ENCODE results near the gene SCP2. TPM values are rescaled to one million over a fixed set of nuclear protein-coding genes. Genes with fewer than 3 reads are reported as not detected.

The SCP2 gene
- polyA plus RNA-seq, 1 of the 3 experiments (the other 2 are of a cell fraction) = 49.5 TPM

DNA sequence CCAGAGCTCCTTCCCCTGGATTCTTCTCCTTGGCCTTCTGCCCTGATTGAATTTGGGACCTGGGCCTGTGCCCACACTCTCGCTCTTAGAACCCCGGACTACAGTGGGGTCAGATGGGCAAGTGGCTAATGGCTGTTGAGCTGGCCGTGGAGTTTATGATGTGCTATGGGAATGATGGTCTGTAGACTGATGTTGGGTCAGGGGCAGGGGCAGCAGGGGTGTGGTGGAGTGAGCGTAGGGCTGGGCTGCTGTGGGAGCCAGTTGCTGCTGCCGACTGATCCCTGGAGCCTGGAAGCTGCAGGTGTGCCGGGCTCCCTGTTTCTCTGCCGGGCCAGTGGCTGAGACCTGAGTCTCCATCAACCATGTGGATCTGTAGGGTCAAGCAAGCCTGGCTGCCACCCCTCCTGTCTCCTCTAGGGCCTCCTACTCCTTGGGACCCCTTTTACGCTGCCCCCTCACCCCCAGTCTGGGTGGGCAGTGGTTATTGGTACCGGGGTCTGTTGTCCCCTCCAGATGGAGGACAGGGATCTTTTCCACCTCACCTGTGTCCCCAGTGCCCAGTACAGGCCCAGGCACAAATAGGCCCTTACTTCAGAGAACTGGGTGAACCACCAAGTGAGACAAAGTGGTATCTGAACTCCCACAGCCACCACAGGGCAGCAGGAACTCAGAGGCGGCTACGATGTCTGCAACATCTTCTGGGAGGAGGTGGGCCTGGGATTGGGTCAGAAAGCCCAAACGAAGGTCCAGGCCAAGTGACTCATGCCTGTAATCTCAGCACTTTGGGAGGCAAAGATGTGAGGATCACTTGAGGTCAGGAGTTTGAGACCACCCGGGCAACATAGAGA, 140.0 kb downstream of the SCP2 start:
- Histone ChIP-seq H3K9me2 (no peaks in the 10 kb centered on the region), H3K27ac (ENCODE audit: low read depth in 2 of 2, low read length in 1 of 2) (no peak overlapping the region), H3K4me3 (ENCODE audit: low read depth in 2 of 2, low read length in 1 of 2) (no peak overlapping the region), H3K9me3 (no peaks in the 10 kb centered on the region), H3K9ac (no peak overlapping the region), H4K20me1 (ENCODE audit: insufficient read depth) (no peaks in the 10 kb centered on the region), H2AFZ (ENCODE audit: low read depth) (no peak overlapping the region), H3K4me2 (no peak overlapping the region), H3F3A (replicated peaks; ENCODE audit: insufficient read depth) (no peaks in the 10 kb centered on the region), H3K36me3 (replicated peaks in 1 of 2; ENCODE audit: control insufficient read depth in 1 of 2, insufficient read depth in 2 of 2, low read length in 1 of 2) (no peaks in the 10 kb centered on the region), H3K4me1 (ENCODE audit: control insufficient read depth in 1 of 2, insufficient read depth in 2 of 2, low read depth in 1 of 2, low read length in 1 of 2) (peaks cover 3 to 21% of the 10 kb centered on the region in 2 experiments; a peak in 2 of 4 replicates), H3K79me2 (ENCODE audit: insufficient read depth) (no peaks in the 10 kb centered on the region), H3K27me3 (ENCODE audit: insufficient read depth) (no peaks in the 10 kb centered on the region)
- DNase-seq = peak; percentile 26
- WGBS (ENCODE audit: low lambda C conversion rate) = 85% methylated on average over 9 of the region's 13 CpGs
- ChIA-PET CTCF (interaction anchor here (0.8 kb wide), 1 partner anchor 52 kb away, joined by 3 read pairs; no protein-coding TSS in a partner anchor), POLR2A (no interaction called here)
- TF ChIP-seq CHD2 (IDR thresholded peaks at IDR 0.05; ENCODE audit: low read length, partially characterized antibody) (no peak), JUND (IDR thresholded peaks at IDR 0.05) (no peak), RCOR1 (IDR thresholded peaks at IDR 0.05; ENCODE audit: low read length) (no peak), POLR2AphosphoS5 (IDR thresholded peaks at IDR 0.05; ENCODE audit: low read depth, low read length) (no peak), GABPA (IDR thresholded peaks at IDR 0.05; ENCODE audit: low read depth) (no peak), CTCF (IDR thresholded peaks at IDR 0.05) (no peak), MXI1 (IDR thresholded peaks at IDR 0.05; ENCODE audit: low read depth, low read length) (no peak), RFX5 (IDR thresholded peaks at IDR 0.05; ENCODE audit: low read length) (no peak), SMC3 (IDR thresholded peaks at IDR 0.05; ENCODE audit: low read depth, low read length) (no peak), ELF1 (IDR thresholded peaks at IDR 0.05) (no peak), EP300 (IDR thresholded peaks at IDR 0.05; ENCODE audit: borderline replicate concordance in 1 of 2, low read depth in 1 of 2, low read length in 1 of 2) (no peak), TCF12 (IDR thresholded peaks at IDR 0.05) (no peak), TAF1 (IDR thresholded peaks at IDR 0.05; ENCODE audit: borderline replicate concordance, low read depth, low read length) (no peak), FOXJ3 (CRISPR knock-in tag; IDR thresholded peaks at IDR 0.05) (no peak)
- TF ChIP-seq, protein P1, sequence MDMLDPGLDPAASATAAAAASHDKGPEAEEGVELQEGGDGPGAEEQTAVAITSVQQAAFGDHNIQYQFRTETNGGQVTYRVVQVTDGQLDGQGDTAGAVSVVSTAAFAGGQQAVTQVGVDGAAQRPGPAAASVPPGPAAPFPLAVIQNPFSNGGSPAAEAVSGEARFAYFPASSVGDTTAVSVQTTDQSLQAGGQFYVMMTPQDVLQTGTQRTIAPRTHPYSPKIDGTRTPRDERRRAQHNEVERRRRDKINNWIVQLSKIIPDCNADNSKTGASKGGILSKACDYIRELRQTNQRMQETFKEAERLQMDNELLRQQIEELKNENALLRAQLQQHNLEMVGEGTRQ (IDR thresholded peaks at IDR 0.05; ENCODE audit: borderline replicate concordance, low read depth, low read length) = no peak

GRCh38 chr1:53067886-53068285, 140.8 kb downstream of the SCP2 start:
- Histone ChIP-seq H3K36me3 (replicated peaks in 1 of 2; ENCODE audit: control insufficient read depth in 1 of 2, insufficient read depth in 2 of 2, low read length in 1 of 2) (no peaks in the 10 kb centered on the region), H3K4me2 (no peak overlapping the region), H4K20me1 (ENCODE audit: insufficient read depth) (no peaks in the 10 kb centered on the region), H3K27ac (ENCODE audit: low read depth in 2 of 2, low read length in 1 of 2) (no peak overlapping the region), H2AFZ (ENCODE audit: low read depth) (no peak overlapping the region), H3K9me2 (no peaks in the 10 kb centered on the region), H3K9ac (no peak overlapping the region), H3K4me1 (ENCODE audit: control insufficient read depth in 1 of 2, insufficient read depth in 2 of 2, low read depth in 1 of 2, low read length in 1 of 2) (peaks cover 0 to 15% of the 10 kb centered on the region in 2 experiments; a peak in 1 of 4 replicates), H3K9me3 (no peaks in the 10 kb centered on the region), H3F3A (replicated peaks; ENCODE audit: insufficient read depth) (no peaks in the 10 kb centered on the region), H3K27me3 (ENCODE audit: insufficient read depth) (no peaks in the 10 kb centered on the region), H3K79me2 (ENCODE audit: insufficient read depth) (no peaks in the 10 kb centered on the region), H3K4me3 (ENCODE audit: low read depth in 2 of 2, low read length in 1 of 2) (no peak overlapping the region)
- ChIA-PET CTCF (interaction anchor here (0.9 to 1.0 kb wide), 3 partner anchors 11 to 60 kb away, joined by 3 to 4 read pairs (median 3); no protein-coding TSS in a partner anchor), POLR2A (interaction anchor here (0.6 kb wide), 1 partner anchor 19 kb away, joined by 3 read pairs; no protein-coding TSS in a partner anchor)
- 92% methylated on average over 2 of the region's 2 CpGs for WGBS (ENCODE audit: low lambda C conversion rate)
- no peak for TF ChIP-seq RFX5 (IDR thresholded peaks at IDR 0.05; ENCODE audit: low read length)
- no peak for TF ChIP-seq MEF2A (IDR thresholded peaks at IDR 0.05; ENCODE audit: borderline replicate concordance, low read depth)
- TF ChIP-seq FOXJ3 (CRISPR knock-in tag; IDR thresholded peaks at IDR 0.05) = no peak
- TF ChIP-seq GABPA (IDR thresholded peaks at IDR 0.05; ENCODE audit: low read depth) = no peak
- TF ChIP-seq, protein P2, sequence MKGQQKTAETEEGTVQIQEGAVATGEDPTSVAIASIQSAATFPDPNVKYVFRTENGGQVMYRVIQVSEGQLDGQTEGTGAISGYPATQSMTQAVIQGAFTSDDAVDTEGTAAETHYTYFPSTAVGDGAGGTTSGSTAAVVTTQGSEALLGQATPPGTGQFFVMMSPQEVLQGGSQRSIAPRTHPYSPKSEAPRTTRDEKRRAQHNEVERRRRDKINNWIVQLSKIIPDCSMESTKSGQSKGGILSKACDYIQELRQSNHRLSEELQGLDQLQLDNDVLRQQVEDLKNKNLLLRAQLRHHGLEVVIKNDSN (IDR thresholded peaks at IDR 0.05; ENCODE audit: borderline replicate concordance, low read depth) = no peak
- TF ChIP-seq TAF1 (IDR thresholded peaks at IDR 0.05; ENCODE audit: borderline replicate concordance, low read depth, low read length) = no peak
- DNase-seq = no peak

All from SK-N-SH (cell line).